ENCODE data around the gene ERVH48-1. TPM values are rescaled to one million over a fixed set of nuclear protein-coding genes. Genes with fewer than 3 reads are reported as not detected.
"Not testable (repeated sequence)": the region's sequence is repeated elsewhere in the genome, so short reads cannot be mapped to it uniquely, and the experiment has no call there.

ERVH48-1 gene
- total RNA-seq, 3 donors from 2014 or later = not detected

DNA sequence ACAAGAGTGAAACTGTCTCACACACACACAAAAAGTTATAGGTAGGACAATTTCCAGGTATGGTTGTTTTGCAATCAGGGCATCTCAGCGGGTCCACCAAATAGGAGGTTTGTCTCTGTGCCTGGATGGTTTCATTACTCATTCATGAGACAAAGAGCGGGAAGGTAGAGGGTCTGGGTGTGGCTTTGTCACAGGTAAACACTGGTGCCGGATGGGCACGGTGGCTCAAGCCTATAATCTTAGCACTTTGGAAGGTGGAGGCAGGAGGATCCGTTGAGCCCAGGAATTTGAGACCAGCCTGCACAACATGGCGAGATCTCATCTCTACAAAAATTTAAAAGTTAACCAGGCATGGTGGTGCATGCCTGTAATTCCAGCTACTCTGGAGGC, 16.3 kb upstream of the ERVH48-1 start:
- no peak for DNase-seq
- TF ChIP-seq, protein P1, sequence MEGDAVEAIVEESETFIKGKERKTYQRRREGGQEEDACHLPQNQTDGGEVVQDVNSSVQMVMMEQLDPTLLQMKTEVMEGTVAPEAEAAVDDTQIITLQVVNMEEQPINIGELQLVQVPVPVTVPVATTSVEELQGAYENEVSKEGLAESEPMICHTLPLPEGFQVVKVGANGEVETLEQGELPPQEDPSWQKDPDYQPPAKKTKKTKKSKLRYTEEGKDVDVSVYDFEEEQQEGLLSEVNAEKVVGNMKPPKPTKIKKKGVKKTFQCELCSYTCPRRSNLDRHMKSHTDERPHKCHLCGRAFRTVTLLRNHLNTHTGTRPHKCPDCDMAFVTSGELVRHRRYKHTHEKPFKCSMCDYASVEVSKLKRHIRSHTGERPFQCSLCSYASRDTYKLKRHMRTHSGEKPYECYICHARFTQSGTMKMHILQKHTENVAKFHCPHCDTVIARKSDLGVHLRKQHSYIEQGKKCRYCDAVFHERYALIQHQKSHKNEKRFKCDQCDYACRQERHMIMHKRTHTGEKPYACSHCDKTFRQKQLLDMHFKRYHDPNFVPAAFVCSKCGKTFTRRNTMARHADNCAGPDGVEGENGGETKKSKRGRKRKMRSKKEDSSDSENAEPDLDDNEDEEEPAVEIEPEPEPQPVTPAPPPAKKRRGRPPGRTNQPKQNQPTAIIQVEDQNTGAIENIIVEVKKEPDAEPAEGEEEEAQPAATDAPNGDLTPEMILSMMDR (IDR thresholded peaks at IDR 0.05) = no peak
- ATAC-seq = no peak
- Histone ChIP-seq H3K4me1 (ENCODE audit: low read depth) (no peaks in the 10 kb centered on the region), H3K9me3 (no peaks in the 10 kb centered on the region), H3K36me3 (ENCODE audit: low read depth) (no peaks in the 10 kb centered on the region), H3K4me3 (no peak overlapping the region)
- intact Hi-C loops (cut with DNase I, micrococcal nuclease) = no loop called here

DNA sequence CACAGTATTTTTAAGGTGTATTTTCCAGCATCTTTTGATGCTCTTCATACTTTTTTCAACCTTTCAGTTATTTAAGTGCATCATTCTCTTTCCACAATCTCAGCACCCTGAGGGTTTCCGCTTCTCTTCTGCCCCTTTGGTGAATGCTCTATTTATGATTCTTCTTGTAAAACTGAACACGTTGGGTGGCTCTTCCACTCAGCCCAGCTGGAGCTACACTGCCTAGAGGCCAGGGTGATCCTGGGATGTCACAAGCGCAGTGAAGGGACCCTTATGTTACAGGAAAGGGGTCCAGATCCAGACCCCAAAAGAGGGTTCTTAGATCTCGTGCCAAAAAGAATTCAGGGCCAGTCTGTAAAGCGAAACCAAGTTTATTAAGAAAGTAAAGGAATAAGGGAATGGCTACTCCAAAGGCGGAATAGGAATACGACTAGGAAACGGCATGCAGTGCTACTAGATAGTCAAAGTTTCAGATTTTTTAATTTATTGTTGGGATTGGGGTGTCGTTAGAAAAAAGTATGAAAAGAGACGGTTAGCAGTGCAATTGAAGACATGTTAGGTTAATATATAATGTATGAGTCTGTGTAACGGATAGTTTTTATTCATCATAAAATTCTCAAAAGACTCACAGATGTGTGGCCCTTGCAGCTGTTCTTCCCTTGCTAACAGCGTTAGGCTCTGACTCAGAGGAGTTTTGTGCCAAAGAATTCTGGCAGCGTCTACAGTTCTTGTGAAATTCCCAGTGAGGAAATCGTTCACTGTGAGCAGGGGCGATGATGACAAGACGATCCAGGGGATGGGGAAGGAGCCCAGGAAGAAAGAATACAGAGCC, 14.4 kb upstream of the ERVH48-1 start:
- no peaks in the 10 kb centered on the region for H3K4me1 ChIP-seq (ENCODE audit: low read depth)
- DNase-seq (peak in 1 of 3 donors; percentile 62), ATAC-seq (peak; percentile 80)
- intact Hi-C loops (cut with DNase I, micrococcal nuclease) = no loop called here
- H3K36me3 ChIP-seq (ENCODE audit: low read depth) = no peaks in the 10 kb centered on the region
- no peaks in the 10 kb centered on the region for H3K9me3 ChIP-seq
- TF ChIP-seq, protein P1 (IDR thresholded peaks at IDR 0.05) = no peak
- no peak overlapping the region for H3K4me3 ChIP-seq

DNA sequence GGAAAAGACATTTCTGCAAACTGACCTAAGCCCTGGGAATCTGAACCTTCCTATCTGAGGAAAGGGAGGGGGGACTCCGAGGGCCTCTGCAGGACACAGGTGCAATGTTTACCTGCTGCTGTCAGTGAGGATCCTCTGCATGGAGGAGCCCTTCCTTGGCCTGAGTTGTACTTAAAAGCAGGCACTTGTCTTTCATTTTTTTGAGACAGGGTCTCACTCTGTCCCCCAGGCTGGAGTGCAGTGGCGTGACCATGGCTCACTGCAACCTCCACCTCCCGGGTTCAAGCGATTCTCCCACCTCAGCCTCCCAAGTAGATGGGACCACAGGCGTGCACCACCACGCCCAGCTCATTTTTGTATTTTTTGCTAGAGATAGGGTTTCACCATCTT, 13.2 kb upstream of the ERVH48-1 start:
- DNase-seq; H3K36me3 ChIP-seq (ENCODE audit: low read depth); ATAC-seq: not testable (repeated sequence)

DNA sequence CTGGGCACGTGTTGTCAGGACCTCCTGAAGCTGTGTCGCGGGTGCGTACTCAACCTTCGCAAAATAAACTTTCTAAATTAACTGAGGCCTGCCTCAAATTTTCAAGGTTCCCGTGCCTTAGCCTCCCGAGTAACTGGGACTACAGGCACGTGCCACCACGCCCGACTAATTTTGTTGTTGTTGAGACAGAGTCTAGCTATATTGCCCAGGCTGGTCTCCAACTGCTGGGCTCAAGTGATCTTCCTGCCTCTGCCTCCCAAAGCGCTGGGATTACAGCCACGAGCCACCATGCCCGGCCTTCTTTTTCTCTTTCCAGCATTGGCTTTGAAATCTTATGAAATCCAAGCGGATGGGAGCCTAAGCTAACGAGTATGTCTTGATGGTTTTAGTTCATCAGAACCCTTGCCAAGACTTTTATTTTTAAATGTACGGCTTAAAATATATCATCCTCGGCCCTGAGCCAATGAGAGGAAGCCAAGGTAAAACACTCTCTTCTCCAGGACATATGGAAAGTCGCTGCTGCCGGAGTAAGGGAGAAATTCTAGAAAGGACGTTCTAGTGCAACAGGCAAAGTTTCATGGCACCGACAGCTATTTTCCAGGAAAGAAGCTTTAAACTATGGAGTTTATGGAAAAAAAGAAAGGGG, 12.7 kb upstream of the ERVH48-1 start:
- Histone ChIP-seq H3K36me3 (ENCODE audit: low read depth) (no peaks in the 10 kb centered on the region), H3K4me1 (ENCODE audit: low read depth) (no peaks in the 10 kb centered on the region), H3K9me3 (no peaks in the 10 kb centered on the region), H3K4me3 (no peak overlapping the region)
- DNase-seq (no peak), ATAC-seq (no peak)
- TF ChIP-seq, protein P1 (IDR thresholded peaks at IDR 0.05) = no peak
- intact Hi-C loops (cut with DNase I, micrococcal nuclease) = no loop called here

More for the DNA sequence above, 13.2 kb upstream of the ERVH48-1 start:
- H3K4me1 ChIP-seq (ENCODE audit: low read depth); H3K9me3 ChIP-seq; intact Hi-C loops (cut with DNase I, micrococcal nuclease); H3K4me3 ChIP-seq: not testable (repeated sequence)

DNA sequence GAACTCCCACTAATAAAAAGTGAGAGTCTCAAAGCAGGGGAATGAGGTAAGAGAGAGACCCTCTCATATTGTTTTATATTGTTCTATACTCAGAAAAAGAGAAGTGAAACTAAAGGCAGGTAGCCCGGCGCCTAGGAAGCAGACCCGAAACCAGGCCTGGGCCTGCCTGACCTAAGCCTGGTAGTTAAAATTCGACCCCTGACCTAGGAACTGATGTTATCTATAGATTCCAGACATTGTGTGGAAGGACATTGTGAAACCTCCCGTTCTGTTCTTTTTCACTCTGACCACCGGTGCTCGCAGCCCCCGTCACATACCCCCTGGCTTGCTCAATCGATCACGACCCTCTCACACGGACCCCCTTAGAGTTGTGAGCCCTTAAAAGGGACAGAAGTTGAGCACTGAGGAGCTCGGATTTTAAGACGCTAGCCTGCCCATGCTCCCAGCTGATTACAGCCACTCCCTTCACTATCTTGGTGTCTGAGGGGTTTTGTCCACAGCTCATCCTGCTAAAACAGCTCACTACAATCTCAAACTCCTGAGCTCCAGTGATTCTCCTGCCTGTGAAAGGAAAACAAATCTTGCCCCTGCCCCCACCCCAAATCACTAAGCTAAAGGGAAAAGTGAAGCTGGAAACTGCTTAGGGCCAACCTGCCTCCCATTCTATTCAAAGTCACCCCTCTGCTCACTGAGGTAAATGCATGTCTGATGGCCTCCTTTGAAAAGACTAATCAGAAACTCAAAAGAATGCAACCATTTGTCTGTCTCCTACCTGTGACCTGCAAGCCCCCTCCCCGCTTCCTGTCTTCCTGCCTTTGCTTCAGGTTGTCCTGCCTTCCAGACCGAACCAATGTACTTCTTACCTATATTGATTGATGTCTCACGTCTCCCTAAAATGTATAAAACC, 11.9 kb upstream of the ERVH48-1 start:
- intact Hi-C loops (cut with DNase I, micrococcal nuclease); ATAC-seq: not testable (repeated sequence)

DNA sequence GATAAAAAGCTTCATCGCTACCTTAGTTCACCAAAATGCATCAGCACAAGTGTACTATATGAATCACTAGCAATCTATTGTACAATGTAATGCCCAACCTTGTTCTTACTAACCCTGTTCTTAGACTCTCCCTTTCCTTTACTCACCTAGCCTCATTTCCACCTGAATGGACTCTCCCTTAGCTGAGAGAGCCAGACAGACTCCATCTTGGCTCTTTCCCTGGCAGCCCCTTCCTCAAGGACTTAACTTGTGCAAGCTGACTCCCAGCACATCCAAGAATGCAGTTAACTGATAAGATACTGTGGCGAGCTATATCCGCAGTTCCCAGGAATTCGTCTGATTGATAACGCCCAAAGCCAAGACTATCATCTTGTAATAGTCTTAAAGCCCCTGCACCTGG, 10.9 kb upstream of the ERVH48-1 start:
- H3K36me3 ChIP-seq (ENCODE audit: low read depth); DNase-seq; H3K9me3 ChIP-seq; intact Hi-C loops (cut with DNase I, micrococcal nuclease); H3K4me3 ChIP-seq; ATAC-seq; H3K4me1 ChIP-seq (ENCODE audit: low read depth): not testable (repeated sequence)

More for the DNA sequence above, 11.9 kb upstream of the ERVH48-1 start:
- not testable (repeated sequence) for H3K4me3 ChIP-seq; H3K36me3 ChIP-seq (ENCODE audit: low read depth); H3K4me1 ChIP-seq (ENCODE audit: low read depth); DNase-seq; H3K9me3 ChIP-seq

DNA sequence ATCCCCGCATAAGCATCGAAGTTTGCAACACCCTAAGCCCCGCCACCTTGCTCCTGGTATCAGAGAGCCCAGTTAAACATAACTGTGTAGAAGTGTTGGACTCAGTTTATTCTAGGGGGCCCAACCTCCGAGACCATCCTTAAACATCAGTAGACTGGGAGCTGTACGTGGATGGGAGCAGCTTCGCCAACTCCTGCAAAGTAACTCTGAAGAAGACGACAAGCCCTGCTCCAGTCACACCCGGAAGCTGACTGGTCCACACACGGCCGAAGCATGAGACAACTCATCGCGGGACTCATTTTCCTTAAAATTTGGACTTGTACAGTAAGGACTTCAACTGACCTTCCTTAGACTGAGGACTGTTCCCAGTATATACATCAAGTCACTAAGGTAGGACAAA, 8.5 kb upstream of the ERVH48-1 start:
- H3K36me3 ChIP-seq (ENCODE audit: low read depth); H3K9me3 ChIP-seq; H3K4me1 ChIP-seq (ENCODE audit: low read depth); H3K4me3 ChIP-seq; ATAC-seq; DNase-seq; intact Hi-C loops (cut with DNase I, micrococcal nuclease): not testable (repeated sequence)

DNA sequence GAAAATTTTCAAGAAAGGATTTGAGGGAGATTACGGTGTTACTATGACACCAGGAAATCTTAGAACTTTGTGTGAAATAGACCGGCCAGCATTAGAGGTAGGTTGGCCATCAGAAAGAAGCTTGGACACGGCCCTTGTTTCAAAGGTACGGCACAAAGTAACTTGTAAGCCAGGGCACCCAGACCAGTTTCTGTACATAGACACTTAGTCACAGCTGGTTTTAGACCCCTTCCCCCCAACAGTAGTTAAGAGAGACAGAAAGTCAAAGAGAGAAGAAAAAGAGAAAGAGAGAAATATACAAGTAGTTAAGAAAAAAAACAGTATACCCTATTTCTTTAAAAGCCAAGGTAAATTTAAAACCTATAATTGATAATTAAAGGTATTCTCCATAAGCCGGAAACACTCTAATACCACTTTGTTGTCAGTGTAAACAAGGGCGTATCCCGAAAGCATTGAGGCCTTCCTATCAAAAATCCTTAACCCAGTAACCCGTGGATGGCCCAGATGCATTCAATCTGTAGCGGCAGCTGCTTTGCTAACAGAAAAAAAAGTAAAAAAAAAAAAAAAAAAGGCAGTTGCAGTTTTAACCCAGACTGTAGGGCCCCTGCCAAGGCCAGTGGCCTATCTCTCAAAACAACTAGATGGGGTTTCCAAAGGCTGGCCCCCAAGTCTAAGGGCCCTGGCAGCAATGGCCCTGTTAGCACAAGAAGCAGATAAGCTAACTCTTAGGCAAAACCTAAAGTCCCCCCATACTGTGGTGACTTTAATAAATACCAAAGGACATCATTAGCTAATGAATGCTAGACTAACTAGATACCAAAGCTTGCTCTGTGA, 7.9 kb upstream of the ERVH48-1 start:
- H3K36me3 ChIP-seq (ENCODE audit: low read depth); H3K4me3 ChIP-seq; H3K4me1 ChIP-seq (ENCODE audit: low read depth); ATAC-seq; H3K9me3 ChIP-seq; DNase-seq; intact Hi-C loops (cut with DNase I, micrococcal nuclease): not testable (repeated sequence)

DNA sequence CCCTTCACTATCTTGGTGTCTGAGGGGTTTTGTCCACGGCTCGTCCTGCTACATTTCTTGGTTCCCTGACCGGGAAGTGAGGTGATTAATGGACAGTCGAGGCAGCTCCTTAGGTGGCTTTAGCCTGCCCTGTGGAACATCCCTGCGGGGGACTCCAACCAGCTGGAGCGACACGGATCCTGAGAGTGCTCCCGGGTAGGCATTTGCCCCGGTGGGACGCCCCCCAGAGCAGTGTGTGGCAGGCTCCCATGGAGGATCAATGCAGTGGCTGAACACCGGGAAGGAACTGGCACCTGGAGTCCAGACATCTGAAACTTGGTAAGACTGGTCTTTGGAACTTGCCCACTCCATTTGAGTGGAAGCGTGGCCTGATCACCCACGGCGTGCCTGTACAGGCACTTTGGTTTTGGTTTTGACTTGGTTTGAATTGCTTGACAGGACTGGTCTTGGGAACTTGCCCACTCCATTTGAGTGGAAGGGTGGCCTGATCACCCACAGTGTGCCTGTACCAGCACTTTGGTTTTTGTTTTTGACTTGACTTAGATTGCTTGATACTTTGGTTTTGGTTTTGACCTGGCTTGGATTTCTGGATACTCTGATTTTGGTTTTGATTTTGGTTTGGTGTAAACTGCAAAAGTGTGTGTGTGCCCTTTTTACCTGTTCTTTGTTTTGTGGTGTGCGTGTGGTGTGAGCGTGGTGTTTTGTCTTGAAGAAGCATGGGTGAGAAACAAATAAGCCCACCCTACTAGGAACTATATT, 7.1 kb upstream of the ERVH48-1 start:
- intact Hi-C loops (cut with DNase I, micrococcal nuclease); H3K4me3 ChIP-seq; DNase-seq; H3K9me3 ChIP-seq; ATAC-seq; H3K4me1 ChIP-seq (ENCODE audit: low read depth); H3K36me3 ChIP-seq (ENCODE audit: low read depth): not testable (repeated sequence)

All from mucosa of descending colon (tissue), 3 donors.